ENCODE results near the gene IREB2.

IREB2 gene

GRCh38 chr15:78406016-78406585 lies 31.9 kb upstream of the IREB2 start:
- DNase-seq = no peak

GRCh38 chr15:78407608-78408354 lies 30.2 kb upstream of the IREB2 start:
- no peak for DNase-seq

- no peak for DNase-seq
These were observed 29.7 kb upstream of the IREB2 start for GRCh38 chr15:78408355-78408640.

- no peak for DNase-seq
These were observed 29.1 kb upstream of the IREB2 start for GRCh38 chr15:78408961-78409360.

GRCh38 chr15:78411061-78411460 lies 27.0 kb upstream of the IREB2 start:
- DNase-seq = no peak

- no peak for DNase-seq
These were observed 23.3 kb upstream of the IREB2 start for GRCh38 chr15:78414621-78415250.

GRCh38 chr15:78415284-78415683 lies 22.7 kb upstream of the IREB2 start:
- no peak for DNase-seq

- DNase-seq = no peak
These were observed 20.0 kb upstream of the IREB2 start for GRCh38 chr15:78417754-78418630.

GRCh38 chr15:78418686-78419085 lies 19.3 kb upstream of the IREB2 start:
- no peak for DNase-seq

GRCh38 chr15:78419367-78419766 lies 18.6 kb upstream of the IREB2 start:
- DNase-seq = no peak

GRCh38 chr15:78420220-78420619 lies 17.8 kb upstream of the IREB2 start:
- no peak for DNase-seq

GRCh38 chr15:78420766-78421165 lies 17.2 kb upstream of the IREB2 start:
- DNase-seq = no peak

GRCh38 chr15:78421238-78421965 lies 16.6 kb upstream of the IREB2 start:
- no peak for DNase-seq

- DNase-seq = peak; percentile 73
These were observed 15.3 kb upstream of the IREB2 start for GRCh38 chr15:78422571-78423340.

- DNase-seq = no peak
These were observed 13.3 kb upstream of the IREB2 start for GRCh38 chr15:78424673-78425072.

GRCh38 chr15:78425643-78426042 lies 12.4 kb upstream of the IREB2 start:
- DNase-seq = peak; percentile 20

- DNase-seq = no peak
These were observed 11.7 kb upstream of the IREB2 start for GRCh38 chr15:78426300-78426699.

GRCh38 chr15:78427953-78428352 lies 10.1 kb upstream of the IREB2 start:
- no peak for DNase-seq

GRCh38 chr15:78429477-78429876 lies 8.5 kb upstream of the IREB2 start:
- DNase-seq = no peak

- DNase-seq = no peak
These were observed 6.1 kb upstream of the IREB2 start for GRCh38 chr15:78431955-78432354.

- DNase-seq = no peak
These were observed 5.4 kb upstream of the IREB2 start for GRCh38 chr15:78432664-78433063.

GRCh38 chr15:78434134-78434533 lies 3.9 kb upstream of the IREB2 start:
- DNase-seq = no peak
